NCI-H1048 (cell line): ENCODE measurements around the gene PTPRG.
"Not testable (repeated sequence)": the region's sequence is repeated elsewhere in the genome, so short reads cannot be mapped to it uniquely, and the experiment has no call there.

Experiments
- DNase-seq: peaks from one replicate; lab custom pipeline; 2025; lab: John Stamatoyannopoulos, UW

The PTPRG gene

DNA sequence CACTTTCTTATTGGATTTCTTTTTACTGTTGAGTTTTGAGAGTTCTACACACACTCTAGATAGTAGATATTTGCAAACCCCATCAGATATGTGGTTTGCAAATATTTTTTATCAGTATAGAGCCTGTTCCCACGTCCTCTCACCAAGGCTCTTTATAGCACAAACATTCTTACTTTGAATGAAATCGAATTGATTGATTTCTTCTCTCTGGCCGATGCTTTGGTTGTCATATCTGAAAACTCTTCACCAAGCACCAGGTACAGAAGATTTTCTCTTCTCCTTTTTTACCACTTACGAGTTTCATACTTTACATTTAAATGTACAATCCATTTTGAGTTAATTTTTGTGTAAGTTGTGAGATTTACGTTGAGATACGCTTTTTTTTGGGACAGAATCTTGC is 163.4 kb downstream of the PTPRG start:
- DNase-seq: no peak

DNA sequence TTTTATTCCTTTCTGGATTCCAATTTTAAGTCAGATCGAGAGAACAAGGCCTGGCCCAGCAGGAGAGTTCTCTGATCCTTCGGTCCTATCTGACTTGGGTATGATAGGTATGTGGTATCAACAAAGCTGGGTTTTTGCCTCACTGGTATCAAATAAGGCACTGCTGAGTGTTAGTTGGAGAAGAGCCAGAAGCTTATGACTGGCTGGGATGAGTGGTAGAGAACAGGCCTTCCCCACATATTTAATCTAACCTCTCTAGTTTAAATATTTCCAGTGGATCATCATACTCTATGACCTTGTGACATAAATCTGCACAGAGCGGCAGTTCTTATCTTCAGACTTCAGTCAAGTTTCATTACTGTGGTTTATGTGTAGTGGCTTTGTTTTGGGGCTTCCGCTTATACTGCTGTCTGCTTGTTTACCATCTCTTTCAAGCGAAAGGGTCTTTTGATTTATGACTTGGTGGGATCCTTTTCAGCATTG is 164.5 kb downstream of the PTPRG start:
- no peak for DNase-seq

DNA sequence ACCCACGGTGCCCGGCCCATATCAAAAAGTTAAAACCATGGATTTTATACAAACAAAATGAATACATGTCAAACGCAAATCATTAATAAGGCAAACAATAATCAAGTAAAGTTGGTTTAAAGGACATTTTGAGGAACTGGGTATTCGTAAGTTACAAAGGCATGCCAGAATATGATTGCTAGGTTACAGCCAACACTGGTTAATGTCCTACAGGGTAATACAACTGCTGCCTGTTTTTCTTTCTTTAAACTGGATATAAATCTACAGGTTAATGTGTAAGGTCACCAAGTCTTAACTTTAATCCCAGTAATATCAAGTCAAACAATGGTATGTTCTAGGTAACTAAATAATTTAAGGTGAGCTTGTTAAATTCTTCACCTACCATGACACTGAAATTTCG is 166.1 kb downstream of the PTPRG start:
- no peak for DNase-seq

DNA sequence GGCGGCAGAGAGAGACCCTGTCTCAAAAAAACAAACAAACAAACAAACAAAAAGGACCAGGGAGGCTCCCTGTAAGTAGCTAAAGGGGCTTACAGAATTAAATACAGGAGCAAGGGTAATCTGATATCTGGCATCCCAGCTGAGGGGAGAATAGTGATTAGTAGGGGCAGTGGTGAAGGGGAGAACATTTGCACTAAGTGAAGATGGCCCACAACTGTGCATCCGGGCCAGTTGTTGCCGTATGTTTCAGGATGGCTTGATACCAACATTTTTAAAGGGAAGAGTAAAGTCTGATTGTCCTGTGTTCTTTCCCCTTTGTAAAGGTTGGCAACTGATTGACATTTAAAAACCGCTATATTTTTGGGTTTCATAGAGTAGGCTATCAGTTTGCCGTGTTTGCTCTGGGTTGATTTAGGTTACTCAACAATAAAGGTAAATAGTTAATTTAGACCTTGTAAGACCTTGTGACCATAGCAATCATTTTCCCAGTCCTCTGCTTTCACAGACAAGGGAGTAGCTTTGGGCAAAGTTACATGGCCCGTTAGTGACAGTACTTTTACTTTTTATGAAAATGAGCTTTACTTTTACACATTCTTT is 167.8 kb downstream of the PTPRG start:
- DNase-seq: no peak

DNA sequence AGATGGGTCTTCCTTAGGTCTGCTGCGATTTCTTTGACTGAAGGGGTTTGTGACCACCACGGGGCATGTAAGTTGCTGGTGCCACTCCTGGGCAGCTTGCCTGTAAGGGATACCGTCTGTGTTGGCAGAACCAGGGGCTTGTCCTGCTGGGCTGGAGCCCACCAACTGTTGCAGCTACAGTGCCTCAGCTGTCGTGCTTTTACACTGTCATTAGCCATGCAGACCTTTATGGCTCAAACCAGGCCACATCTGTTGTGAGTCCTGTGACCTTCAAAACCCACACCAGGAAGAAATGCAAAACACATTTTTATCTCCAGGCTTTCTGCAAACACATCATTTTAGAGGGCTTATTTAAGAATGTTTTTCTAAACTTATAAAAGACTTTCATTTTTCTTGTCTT is 168.7 kb downstream of the PTPRG start:
- no peak for DNase-seq

DNA sequence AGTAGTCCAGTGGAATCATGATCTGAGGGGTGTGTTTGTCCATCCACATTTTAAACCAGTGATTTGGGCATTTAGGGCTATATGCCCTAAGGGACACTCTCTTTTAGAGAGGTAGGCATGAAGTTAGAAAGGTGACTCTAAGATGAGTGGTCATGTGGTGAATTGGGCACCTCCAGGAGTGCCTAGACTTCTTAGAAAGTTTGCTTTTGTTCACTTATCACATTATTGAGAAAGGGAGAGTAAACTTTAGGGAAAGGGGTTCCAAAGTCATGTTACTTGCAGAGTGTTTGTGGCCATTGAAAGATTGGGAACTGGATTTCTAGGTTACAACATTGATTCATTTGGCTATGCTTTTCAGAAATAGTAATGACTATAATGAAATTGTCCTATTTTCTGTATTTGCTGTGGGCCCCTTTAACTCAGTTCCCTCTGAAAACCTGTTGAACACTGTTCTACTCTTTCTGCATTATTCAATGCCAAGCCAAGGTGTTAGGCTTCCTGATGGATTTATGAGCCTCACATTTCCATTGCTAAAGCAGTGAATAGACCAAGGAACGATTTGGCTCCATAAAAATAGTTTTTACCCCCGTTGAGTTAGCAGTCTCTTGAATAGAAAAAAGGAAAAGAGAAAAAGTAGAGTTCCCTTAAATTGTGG is 169.3 kb downstream of the PTPRG start:
- DNase-seq: no peak

DNA sequence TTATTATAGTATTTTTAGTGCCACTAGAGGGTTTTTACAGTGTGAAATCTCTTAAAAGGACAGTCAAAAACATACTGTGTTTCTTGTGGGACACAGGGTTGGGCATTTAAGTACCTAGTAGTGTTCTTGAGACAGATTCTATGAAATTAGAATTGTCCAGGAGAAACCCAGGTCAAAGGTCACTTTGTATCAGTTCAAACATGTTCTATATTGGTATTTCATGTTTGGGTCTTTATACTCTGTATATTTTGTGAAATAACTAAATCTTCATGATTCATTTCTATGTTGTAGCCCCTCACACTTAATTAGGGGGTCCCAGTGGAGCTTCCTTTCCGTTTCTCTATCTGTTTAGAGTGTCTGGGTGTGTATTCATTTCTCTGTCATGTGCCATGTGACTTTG is 171.6 kb downstream of the PTPRG start:
- no peak for DNase-seq

DNA sequence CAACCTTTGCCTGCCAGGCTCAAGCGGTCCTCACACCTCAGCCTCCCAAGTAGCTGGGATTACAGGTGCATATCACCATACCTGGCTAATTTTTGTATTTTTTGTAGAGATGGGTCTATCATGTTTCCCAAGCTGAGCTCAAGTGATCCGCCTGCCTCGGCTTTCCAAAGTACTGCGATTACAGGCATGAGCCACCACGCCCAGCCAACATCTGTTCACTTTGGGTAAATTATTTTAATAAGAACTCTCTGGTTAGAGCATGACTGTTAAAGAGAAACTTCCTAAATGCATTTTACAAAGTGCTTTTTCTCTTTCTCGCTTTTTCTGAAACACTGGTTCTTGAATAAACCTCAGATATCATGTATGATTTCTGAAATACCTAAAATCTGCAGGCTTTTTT is 172.5 kb downstream of the PTPRG start:
- no peak for DNase-seq

DNA sequence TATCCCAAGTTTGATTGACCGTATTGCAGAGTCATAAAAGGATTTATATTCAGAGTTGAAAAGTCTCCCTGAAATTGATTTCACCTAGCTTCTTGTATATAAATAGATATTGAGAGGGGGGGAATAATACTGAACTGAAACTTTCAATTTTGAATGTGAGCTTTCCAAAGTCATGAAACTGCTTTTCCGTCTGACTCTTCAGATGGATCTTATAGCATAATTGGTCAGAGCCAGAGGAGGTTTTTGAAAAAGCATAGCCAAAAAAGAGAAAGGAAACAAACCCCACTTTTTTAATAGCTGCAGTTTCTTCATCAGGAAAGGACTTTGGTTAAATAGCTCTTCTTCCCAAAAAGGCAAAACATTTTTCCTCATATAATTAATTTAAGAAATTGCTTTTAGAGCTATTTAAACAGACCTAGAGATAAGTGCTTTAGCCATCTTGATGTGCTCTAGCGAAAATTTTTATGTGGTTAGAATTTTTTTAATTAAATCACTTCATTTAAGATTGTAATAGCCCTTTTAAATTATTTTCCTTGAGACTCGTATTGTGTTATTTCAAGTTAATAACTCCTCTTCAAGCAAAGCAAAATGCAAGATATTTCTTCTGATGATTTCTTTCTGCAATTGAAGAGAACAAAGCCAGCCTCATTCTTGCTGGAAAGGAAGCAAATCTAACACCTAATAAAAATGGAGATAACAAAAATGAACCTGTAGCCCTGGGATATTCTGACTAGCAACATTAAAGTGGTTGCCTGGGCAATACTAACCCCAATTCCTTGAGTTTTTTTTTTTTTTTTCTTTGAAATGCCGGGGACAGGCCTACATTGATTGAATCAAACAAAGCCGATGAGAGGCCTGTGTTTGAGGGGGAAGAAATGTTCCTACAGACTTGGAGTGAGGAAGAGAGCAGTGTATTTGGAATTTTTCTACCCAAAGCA is 173.6 kb downstream of the PTPRG start:
- no peak for DNase-seq

DNA sequence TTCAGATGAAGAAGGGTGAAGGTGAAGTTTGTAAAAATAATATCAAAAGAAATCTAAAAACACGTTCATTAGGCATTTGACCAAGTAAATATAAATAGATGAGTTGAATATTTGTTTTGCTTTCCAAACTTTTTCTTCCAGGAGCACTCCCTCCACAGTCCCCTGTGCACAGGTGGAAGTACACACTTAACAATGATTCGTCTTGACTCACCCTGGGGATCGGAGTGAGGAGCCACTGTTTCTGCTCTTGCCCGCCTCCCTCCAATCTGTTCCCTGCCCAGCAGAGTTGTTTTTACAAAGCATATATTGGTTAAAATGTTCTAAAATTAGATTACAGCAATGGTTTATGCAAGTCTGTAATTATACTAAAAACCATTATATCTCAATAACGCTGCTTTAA is 175.1 kb downstream of the PTPRG start:
- DNase-seq: no peak

DNA sequence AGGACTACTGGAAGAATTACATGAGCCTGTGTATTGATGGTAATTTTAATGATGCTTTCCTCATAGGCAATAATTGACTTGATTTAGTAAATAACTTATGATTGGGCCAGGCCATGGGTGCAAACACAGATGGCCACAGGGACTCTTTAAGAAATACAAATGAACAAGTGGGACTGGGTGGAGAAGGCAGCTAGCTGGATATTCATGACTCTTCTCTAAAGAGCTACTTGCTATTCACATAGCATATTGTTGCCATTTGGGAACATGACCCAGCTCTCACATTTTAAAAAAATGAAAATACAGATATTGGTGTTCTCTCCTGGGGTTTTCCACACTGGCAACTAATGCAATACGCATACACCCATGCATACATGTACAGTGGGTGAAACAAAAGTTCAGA is 178.3 kb downstream of the PTPRG start:
- DNase-seq: no peak

DNA sequence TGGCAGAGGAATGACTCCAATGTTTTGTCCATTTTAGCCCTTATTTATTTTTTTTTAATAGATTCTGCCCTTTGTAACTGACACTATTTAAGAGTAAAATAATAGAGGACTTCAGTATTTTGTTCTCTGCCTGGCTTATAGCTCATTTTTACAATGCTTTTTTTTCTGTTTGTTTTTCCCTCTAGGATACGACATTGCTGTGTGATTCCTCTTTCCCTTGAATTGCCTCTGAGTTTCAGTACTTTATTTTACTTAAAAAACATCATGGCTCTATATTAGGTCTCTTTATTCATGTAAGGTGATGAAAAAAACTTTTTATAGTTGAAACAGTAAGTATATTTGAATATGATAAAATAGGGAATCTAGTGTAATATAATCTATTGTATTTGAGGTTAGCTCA is 179.1 kb downstream of the PTPRG start:
- no peak for DNase-seq

DNA sequence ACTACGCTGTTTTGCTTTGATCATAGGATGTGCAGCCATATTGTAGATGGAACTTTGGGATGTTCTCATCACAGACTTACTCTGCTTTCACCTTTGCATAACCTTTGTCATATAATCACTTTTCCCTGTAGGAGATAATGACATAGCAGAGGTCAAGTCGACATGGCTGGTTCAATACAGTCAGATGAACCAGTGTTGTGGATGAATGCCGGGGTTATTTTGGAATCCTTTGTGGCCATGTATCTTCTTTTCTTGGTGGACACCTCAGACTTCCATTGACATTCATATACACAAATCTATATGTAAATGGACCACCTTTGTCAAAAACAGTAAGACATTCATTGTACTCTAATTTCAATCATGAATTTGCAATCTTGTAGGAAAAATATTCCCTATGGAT is 180.2 kb downstream of the PTPRG start:
- no peak for DNase-seq

DNA sequence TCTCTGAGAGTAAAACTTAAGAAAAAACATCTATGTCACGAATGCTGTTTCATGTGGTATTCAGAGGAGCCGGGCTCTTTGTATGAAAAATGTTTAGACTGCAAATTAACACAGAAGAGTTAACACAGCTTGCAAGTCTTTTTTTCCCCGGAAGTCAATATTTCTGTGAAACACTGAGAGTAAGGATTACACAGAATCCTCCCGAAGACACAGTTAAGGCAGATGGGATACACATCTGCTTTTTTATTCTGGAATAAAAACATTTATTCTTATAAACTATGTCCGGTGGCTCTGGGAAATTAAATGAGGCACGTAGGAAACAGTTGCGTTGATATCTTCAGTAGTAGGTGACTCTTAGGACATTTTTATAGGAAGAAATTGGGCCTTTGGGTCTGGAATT is 180.6 kb downstream of the PTPRG start:
- DNase-seq: no peak

DNA sequence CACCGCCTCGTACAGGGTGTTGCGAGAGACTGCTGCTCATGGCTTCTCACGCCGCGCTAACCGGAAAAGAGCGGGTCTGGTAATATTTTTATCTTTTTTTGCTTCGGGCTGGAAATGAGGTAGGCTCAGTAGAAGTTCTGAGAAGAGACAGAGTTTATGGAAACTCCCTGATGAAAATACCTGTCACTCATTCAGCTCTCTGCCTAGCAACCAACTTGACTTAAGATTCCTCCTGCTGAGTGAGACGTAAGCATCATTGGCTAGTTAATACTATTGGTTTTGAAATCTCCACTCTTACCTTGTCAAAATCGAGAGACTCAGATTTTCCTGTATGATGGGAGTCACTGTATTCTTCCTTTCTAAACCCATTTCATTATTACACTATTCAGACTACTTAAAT is 181.7 kb downstream of the PTPRG start:
- DNase-seq: no peak

DNA sequence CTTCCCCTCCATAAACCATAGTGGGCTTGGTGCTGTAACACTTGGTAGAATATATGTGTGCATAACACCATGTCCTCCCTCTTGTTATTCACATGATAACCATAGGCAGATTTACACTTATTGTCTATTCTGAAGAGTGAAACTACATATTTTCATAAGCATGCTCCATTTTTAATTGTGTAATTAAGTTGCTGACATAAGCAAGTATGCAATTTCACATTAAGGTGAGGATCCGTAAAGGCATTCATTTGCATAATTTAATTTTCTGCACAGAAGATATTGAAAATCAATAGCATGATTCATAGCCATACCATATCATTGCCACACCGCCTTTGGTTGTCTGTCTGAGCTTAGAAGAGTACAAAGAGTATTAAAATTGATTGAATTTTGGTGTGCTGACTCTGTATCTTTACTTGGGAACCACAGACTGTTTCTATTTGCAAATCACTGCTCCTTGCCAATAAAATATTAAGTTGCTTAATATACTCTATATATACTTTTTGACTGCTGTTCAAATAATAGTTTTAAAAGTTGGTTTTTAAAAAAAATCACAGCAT is 182.4 kb downstream of the PTPRG start:
- no peak for DNase-seq

DNA sequence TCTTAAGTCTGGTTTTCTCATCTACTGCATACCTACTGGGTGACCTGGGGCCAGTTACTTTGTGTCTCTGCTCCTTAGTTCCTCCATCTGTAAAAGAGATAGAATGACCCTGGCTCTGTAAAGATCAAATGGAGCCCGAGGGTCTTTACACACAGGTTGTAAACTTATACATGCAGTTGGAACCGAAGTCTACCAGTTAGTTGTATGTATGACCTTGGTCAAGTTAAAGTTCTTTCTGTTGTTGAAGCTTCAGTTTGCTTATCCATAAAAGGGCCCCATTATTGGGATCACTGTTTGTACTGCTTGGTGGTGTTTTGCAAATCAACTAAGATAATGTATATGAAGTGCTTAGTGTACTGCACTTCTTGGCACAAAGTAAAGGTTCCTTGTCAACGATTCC is 186.9 kb downstream of the PTPRG start:
- no peak for DNase-seq

DNA sequence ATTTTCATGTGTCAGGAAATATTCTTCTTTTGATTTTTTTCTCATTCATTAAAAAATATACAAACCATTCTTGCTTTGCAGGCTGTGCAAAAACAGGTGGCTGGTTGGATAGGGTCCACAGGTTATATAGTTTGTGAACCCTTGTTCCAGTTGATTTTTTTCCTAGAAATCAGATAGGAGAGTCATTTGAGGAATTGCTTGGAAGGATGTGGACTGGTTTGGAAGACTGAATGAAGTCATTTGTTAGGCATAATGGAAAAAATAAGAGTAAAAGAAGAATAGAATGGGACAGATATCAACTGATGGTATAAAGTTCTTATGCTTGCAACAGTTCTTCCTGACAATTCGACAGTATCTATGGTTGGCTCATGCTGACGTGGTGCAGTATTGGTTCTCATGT is 189.4 kb downstream of the PTPRG start:
- DNase-seq: no peak

DNA sequence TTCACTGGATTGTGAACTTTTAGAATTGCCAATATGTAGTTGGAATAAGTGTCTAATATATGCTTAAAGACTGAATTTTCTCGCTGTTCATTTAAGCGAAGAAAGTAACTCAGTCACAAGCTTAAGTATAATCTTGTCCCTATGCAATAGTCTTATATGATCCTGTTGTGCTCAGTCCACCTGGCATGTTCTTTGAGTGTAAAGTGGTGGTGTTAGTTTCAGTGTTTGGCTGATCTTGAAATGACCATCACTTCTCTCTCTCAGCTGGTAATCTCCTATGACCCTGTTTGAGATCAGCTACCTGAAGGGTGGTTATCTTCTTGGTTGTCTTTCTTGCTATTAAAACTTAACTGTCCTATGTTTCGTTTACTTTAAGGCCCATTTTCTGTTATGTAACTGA is 197.5 kb downstream of the PTPRG start:
- no peak for DNase-seq

DNA sequence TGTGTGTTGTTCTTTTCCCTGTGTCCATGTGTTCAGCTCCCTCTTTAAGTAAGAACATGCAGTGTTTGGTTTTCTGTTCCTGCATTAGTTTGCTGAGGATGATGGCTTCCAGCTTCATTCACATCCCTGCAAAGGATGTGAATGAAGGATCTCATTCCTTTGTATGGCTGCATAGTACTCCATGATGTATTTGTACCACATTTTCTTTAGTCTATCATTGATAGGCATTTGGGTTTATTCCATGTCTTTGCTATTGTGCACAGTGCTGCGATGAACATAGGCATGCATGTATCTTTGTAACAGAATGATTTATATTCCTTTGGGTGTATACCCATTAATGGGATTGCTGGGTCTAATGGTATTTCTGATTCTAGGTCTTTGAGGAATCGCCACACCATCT is 199.4 kb downstream of the PTPRG start:
- DNase-seq: not testable (repeated sequence)

DNA sequence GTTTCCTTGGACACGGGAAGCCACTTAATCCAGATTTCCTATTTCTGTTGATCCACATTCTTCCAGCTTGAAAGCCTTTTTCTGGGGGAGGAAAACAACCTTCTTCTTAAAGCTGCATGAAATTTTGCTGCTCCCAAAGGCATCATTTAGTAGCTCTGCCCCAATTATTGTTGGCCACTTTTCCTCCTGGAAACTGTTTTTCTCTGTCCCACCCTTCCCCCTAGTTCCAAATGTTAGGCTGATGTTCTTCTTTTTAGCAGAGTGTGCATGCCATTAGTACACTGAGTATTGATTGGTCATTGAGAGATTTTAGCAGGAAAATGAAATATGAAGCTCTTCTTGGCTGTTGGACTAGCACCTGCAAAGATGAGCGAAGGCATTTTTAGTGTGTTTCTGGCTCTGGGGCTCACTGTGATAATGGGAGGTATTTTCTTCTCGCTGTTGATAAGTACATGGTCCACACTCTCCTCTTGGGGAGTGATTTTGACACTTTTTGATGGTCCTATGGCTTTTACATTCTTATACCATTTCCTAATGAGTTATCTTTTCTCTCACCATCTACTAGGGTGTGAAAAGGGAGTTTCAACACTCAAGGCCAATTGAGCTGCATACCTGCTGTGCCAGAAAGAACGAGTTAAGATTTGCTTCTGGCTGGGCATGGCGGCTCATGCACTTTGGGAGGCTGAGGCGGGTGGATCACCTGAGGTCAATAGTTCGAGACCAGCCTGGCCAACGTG is 200.5 kb downstream of the PTPRG start:
- no peak for DNase-seq
